HG02840 (cell line): ENCODE data around the gene SLC36A1.
"Not testable (repeated sequence)": the region's sequence is repeated elsewhere in the genome, so short reads cannot be mapped to it uniquely, and the experiment has no call there.

Source experiments
- ATAC-seq: cut with Tn5 transposase; IDR thresholded peaks from one replicate; pipeline ENCODE4 v1.9.1; 2021; ENCODE audit warnings: mild to moderate bottlenecking, moderate library complexity, moderate number of reproducible peaks; ENCODE audit not compliant: unreplicated experiment, low FRiP score

The SLC36A1 gene

DNA sequence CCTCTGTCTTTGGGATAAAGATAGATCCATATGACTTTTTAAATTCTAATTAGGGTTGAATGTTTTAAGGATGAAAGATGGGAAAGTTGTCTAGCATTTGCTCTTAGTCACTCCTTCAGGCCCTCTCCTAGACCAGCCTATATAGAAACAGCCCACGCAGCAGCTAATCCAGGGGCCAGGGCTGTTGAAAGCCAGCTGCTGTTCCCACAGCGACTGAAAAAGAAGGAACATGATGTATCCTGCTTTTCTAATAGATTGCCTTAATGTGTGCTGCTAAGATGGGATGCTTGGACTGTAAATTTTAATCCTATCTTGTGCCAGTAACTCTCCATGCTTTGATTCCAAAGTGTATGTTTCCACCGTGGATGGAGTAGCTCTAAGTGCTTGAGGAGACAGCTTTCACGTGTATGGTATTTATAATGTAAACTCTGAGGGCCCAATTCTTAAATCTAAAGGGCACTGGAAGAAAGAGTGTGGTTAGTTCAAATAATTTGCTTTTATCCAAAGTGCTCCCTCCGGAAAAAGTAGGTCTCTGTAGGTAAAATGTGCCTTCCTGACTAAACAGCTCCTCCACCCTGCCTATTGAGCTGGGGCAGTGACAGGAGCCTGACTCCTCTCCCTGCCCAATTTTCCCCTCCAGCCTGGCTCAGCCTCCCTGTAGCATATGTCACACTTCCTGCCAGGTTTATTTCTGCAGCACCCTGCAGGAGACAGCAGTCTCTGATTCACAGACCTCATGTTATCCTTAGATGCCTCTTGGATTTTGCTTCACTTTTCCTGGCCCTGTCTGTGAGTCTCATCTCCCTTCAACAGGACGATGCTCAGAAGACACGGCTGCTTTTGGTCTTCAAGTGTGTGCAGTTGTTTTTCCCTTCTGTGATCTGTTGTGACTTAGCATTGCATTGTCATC lies 33.2 kb downstream of the SLC36A1 start:
- ATAC-seq, result no peak

DNA sequence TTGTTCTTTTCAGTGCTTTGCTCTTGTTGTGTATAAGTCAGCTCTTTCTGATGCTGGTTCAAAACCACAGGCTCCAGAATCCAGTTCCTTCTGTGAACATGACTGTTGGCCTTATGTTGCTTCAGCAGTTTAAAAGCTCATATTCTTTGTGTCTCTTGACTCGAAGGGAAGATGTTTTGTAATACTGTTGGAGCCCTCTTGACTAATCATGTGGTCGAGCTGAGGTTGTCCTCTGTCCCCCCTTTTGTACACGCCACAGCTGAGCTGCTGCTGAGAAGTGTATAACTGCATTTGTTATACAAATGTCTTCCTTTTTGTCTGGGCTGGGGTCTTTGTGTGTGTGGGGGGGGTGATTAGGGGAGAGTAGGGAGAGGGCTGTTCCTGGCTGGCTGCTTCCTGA lies 35.8 kb downstream of the SLC36A1 start:
- ATAC-seq, result no peak

DNA sequence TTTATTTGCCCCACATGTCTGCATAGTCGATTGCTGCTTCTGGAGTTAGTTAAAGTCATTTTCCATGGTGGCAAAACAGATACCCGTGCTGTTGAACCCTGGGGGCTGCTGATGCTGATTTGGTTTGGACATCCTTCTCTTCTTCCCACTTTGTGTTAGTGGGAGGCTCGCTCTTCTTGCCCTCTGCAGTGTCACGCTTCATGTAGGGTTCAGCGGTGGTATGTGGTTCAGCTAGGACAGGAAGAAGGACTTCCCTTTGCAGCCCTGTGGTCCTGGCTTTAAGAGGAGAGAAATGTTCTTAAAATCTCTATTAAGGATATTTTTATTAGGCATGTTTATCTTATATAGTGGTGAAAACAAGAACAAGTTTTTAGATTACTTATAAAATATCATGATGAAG lies 36.2 kb downstream of the SLC36A1 start:
- ATAC-seq, result no peak

DNA sequence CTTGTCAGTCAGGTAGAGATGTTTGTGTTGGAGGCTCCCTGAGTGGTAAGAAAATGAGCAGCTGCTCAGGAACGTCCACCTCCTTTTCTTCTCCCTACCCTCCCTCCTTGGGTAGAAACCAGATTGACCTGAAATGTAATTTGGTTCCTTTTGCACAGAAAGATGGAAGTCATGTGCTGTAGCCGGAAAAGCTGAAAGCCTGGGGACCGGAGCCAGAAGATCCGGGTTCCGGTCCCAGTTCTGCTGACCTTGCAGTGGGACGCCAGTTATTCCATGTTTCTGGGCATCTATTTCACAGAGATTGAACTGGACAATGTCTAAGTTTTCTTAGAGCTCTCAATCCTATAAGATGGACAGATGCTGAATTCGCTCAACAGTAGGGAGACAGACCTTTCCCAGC lies 40.1 kb downstream of the SLC36A1 start:
- ATAC-seq, result no peak

DNA sequence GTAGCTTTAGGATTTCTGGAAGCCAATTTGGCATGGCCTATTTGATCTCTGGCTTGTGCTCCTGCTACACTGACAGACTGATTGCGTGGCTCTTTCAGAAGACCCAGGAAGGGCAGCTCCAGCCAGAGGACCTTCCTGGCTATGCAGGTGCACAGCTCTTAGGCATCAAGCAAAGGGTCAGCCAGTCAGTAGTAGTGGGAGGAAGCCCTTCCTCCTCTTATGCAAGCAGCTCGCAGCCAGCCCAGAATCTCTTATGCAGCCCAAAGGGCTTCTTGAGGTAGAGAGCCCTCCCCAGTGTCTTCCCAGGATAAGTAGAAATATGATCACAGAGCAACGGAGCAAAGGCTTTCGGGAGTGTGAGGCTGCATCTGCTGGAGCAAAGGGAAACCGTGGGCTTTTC lies 43.2 kb downstream of the SLC36A1 start:
- no peak for ATAC-seq

DNA sequence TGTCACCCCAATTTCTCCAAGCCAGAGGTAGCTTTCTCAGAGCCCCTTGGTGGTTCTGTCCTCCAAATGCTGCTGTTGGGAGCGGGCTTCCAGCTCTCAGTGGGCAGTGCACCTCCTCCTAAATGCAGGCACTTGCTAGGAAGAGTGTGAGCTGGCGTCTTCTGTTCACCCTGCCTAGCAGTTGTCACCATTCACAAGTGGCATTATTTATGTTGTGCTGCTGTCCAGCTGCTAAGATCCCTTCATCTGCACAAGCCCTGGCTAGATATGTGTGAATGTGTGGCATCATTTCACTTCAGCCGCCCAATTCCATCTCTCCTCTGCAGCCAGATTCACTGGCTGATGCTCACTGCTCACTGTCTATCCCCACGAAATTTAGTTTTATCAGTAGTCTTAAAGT lies 43.7 kb downstream of the SLC36A1 start:
- no peak for ATAC-seq

DNA sequence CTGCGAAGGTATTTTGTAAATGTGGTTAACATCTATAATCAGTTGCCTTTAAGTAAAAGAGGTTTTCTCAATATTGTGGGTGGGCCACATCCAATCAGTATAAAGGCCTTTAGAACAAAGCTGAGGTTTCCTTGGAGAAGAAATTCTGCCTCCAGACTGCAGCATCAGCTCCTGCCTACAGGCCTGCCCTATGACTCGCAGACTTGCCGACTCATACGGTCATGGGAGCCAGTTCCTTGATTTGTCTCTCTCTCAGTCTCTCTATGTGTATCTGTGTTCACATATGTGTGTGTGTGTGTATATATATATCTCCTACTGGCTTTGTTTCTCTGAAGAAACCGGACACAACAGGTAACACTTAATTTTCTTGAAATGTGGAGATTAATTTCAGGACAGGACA lies 45.3 kb downstream of the SLC36A1 start:
- ATAC-seq, result no peak

DNA sequence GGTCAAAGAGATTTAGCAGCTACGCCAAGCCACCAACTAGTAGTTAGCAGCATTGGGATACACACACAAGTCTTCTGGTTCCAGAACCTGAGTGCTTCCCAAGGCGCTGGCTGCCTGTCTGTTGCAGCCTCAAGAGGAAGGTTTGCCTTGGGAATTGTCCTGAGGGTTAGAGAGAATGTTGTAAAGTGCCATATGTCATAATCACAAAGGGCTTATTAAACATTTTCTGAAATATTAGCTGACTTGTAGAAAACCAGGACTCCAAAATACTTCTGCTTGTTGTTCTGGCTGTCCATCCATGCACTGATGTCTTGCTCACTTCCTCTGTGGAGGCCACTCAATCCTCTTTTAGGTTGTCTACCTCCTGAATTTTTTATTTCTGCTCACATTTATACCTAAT lies 46.3 kb downstream of the SLC36A1 start:
- ATAC-seq, result no peak

DNA sequence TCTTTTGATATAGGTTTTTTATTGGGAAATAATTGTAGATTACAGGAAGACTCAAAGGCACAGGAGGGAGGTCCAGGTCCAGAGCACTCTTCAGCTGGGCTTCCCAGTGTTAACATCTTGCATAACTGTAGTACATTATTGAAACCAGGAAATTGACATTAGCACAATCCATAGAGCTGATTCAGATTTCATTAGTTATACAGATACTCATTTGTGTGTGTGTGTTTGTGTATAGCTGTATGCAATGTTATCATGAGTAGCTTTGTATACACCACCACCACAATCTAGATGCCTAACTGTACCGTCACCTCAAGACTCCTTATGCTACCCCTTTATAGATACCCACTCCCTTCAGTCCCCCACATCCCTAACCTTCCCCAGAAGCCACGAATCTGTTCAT lies 47.9 kb downstream of the SLC36A1 start:
- ATAC-seq, result no peak

DNA sequence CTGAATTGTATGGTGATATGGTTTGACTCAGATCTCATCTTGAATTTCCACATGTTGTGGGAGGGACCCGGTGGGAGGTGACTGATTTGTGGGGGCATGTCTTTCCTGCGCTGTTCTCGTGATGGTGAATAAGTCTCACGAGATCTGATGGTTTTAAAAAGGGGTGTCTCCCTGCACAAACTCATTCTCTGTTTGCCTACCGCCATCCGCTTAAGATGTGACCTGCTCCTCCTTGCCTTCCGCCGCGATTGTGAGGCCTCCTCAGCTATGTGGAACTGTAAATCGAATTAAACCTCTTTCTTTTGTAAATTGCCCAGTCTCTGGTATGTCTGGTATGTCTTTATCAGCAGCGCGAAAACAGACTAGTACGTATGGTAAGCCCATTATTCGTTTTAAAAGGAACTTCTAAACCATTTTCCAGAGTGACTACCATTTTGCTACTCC lies 48.7 kb downstream of the SLC36A1 start:
- no peak for ATAC-seq

DNA sequence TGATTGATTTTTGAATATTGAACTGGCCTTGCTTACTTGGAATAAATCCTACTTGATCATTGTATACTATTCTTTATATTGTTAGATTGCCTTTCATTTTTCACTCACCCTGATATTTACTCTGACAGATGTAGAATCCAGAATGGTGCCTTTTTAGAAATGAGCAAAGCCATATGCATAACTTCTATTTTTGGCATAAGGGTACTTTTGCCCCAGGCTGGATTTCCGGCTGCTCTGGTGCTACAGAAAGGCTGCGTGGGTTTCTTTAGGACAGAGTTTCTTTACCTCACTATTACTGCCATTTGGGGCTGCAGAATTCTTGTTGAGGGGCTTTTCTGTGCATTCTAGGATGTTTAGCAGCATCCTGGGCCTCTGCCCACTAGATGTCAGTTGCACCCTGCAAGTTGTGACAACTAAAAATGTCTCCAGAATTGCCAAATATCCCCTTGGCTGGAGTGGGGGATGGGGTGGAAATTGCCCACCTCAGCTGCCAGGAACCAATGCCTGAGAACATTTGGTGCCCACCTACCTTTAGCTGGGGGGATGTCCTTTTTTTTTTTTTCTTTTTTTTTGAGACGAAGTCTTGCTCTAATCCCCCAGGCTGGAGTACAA lies 50.1 kb downstream of the SLC36A1 start:
- no peak for ATAC-seq

DNA sequence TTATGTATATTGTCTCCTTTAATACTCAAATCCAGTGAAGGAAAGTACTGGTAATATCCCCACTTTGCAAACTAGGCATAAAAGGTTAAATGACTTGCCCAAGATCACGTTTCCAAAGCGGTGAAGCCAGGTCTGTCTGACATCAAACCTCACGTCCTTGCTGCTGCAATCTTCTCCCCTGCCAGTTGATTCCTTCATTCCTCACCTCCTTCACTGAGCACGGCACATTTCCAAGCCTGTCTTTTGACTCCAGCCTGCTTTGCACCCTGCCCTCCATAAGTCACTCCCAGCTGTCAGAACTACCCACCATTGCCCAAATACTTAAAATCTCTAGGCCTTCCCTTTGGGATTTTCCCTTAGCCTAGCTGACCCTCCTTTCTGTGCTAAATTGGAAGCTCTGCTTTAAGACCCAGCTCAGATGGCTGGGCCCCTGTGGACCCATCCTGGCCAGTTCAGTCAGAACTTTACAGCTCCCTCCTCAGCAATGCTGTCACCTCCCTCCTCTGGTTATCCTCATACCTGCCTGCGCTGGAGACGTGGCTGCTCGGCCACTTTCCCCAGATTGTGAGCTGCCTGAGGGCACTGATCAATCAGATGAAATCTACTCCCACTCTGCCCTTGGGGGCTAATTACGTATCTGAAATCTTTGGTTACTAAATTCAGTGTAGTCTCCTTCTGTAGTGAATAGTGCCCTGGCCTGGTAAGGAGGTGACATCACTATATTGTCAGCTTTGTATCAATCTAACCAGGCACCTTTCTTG lies 51.2 kb downstream of the SLC36A1 start:
- ATAC-seq, result no peak

DNA sequence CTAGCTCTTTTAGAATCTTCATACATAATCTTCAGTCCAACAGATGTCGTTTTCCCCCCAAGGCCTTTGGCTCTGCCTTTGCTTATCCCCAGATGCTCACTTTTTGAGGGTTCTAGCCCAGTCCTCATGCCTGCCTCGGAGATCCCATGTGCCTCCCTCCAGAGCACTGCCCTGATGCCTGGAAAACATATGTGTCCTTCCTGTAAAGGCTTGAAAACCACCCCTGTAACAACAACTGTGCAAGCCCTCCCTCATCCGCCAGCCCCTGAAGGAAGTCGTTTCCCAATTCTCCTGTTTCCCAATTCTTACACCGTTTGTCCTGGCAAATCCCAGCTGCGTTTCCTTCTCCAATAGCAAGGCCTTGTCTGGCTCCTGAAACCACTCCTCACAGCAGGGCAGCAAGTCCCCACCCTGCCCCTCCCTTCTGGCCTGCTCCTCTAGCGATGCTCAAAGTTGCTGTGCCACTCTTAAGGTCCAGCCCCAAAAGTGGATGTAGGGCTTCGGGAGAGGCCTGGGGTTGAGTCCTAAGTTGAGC lies 52.2 kb downstream of the SLC36A1 start:
- no peak for ATAC-seq

DNA sequence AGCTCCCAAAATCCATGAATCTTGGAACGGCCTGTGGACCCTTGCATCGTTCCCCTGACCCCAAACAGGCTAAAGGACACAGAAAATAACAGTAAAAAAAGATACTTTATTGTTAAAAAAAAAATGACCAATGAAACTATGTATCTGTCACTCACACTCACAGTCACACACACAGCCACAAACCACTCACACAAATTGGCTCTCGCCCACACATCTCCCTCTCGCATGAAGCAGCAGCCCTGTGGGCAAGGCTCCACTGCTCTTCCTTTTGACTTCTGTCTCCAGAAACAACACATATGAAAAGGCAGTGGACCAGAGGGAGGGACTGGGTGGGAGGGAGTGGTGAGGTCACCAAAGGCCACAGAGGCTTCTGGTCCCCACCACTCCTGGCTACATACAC lies 56.6 kb downstream of the SLC36A1 start:
- no peak for ATAC-seq

DNA sequence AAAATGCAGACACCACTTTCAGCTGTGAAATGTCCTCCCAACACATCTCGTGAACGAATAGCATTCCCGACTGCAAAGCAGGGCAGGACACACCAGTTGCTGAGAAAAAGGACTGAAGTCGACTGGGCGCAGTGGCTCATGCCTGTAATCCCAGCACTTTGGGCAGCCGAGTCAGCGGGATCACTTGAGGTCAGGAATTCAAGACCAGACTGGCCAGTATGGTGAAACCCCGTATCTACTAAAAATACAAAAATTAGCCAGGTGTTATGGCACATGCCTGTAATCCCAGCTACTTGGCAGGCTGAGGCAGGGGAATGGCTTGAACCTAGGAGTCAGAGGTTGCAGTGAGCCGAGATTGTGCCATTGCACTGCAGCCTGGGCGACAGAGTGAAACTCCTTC lies 60.9 kb downstream of the SLC36A1 start:
- not testable (repeated sequence) for ATAC-seq

DNA sequence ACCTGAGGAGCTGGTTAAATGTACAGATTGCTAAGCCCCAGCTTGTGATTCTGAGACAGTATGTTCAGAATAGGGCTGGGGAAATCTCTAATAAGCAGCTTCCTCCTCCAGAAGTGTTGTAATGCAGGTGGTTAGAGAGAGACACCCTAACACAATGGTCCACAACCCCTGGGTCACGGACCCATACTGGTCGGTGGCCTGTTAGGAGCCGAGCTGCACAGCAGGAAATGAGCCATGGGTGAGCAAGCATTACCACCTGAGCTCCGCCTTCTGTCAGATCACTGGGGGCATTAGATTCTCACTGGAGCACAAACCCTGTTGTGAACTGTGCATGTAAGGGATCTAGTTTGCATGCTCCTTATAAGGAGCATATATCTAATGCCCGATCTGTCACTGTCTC lies 61.8 kb downstream of the SLC36A1 start:
- no peak for ATAC-seq

DNA sequence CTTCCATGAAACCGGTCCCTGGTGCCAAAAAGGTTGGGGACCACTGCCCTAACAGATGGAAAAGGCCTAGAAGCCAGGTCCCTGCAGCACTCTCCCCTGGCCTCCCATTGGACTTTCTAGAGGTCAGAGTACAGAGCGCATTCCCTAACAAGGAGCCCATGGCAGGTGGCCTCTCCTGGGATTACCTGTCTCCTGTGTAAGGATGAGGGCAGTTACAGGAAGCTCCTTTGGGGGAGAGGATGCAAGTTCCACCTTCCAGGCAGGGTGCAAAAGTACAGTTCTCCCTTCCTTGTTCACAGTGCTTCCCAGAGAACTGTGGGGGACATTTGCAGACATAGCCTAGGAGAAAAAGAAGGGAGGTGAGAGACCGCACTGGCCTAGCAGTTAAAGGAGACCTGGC lies 62.4 kb downstream of the SLC36A1 start:
- ATAC-seq, result no peak

DNA sequence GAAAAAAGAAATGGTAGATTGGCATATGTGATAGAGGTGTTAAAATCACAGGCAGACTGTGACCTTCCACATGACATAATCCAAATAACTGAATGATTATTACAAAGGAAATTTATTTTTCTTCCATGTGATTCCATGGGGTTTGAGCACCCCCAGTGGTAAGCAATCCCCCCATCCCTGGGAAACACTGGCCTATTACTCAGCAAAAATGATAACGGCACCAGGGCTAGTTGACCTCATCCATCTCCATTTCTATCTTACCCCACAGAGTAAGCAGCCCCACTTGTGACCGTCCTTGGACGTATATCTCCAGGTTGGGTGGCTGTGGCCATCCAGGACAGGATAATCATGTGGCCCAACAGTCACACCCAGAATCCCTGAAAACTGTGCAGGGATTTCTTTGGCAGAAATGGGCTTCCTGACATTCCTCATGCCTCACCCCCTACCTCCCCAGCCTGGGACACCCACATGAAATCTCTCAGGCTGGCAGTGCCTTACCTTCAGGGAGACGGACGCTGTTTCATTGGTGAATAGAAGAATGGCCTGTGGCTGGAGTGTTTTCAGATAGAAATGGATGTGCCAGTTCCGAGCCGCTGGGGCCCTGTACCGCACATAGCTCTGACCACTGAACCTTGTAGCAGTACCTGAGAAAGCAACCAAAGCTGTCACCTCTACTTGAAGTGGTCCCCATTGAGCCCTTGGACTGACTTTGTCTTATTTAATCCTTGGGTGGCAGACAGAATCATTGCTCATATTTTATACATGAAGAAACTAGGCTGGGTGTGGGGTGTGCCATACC lies 69.9 kb downstream of the SLC36A1 start:
- no peak for ATAC-seq

DNA sequence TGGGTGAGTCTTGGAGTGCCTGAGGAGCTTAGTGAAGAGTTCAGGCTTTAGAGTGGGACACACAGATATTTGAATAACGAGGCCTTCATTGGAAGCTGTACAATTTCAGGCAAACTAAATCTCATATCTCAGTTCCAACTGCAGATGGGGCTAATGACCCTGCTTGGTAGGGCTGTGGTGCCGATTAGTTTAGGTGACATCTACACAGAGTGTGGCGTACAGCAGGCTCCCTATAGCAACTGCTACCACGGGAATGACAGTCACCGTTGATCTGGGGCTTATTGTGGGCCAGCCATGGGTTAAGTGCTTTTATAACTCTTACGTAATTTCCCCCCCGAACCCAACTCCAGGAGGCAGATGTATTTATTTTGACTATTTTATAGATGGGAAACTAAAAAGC lies 72.9 kb downstream of the SLC36A1 start:
- no peak for ATAC-seq

DNA sequence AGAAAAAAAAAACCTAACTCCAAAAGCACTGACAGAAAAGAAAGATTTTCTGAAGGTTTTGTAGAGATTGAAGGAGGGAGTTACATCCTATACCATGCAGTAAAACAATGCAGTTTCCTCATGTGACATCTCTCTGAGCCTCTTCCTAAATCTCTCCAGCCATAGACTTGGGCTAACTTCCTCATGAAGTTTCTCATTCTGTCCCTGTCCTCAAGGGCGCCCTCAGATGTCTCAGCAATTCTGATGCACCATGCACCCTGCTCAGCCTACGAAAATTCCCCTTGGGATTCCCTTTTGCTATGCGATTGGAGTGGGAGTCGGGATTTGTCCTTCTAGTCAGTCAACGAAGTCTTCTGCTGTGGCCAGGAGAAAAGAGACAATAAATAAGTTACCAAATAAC lies 74.8 kb downstream of the SLC36A1 start:
- ATAC-seq, result no peak
